Osteocyte (in vitro differentiated cells): ENCODE data around the gene EYA2. TPM values are rescaled to one million over a fixed set of nuclear protein-coding genes. Genes with fewer than 3 reads are reported as not detected.

Source experiments
- DNase-seq: peaks from one replicate; pipeline ENCODE4 v3.0.0; 2021; ENCODE audit warnings: mixed read lengths; ENCODE audit not compliant: unreplicated experiment; ENCODE audit errors: extremely low spot score
- H3K27ac Mint-ChIP-seq: one replicate; pipeline ENCODE4 v1.8.0; 2021; ENCODE audit warnings: mild to moderate bottlenecking, mixed read lengths; ENCODE audit not compliant: unreplicated experiment
- H3K27me3 Mint-ChIP-seq: one replicate; pipeline ENCODE4 v1.8.0; 2021; ENCODE audit warnings: mixed read lengths; ENCODE audit not compliant: unreplicated experiment
- H3K36me3 Mint-ChIP-seq: one replicate; pipeline ENCODE4 v1.8.0; 2021; ENCODE audit warnings: mixed read lengths; ENCODE audit not compliant: unreplicated experiment
- H3K4me1 Mint-ChIP-seq: one replicate; pipeline ENCODE4 v1.8.0; 2021; ENCODE audit warnings: mixed read lengths; ENCODE audit not compliant: unreplicated experiment
- H3K4me3 Mint-ChIP-seq: one replicate; pipeline ENCODE4 v1.8.0; 2021; ENCODE audit warnings: mild to moderate bottlenecking, moderate library complexity, mixed read lengths; ENCODE audit not compliant: unreplicated experiment
- H3K9me3 Mint-ChIP-seq: one replicate; pipeline ENCODE4 v1.8.0; 2021; ENCODE audit warnings: mixed read lengths; ENCODE audit not compliant: unreplicated experiment
- total RNA-seq: library from RNA; stranded (reverse); gene quantifications from 2 replicates; pipeline ENCODE4 v1.2.1, GENCODE V29; 2021
- TF ChIP-seq, protein P1 (sequence below): fragments of 200-600 bp; sonication (generic); IDR thresholded peaks from 2 replicates; pipeline ENCODE4 v1.5.0; 2021; ENCODE audit warnings: antibody characterized with exemption, mild to moderate bottlenecking, moderate library complexity

Gene EYA2
- total RNA-seq, 1 donor from 2014 or later = not detected

DNA sequence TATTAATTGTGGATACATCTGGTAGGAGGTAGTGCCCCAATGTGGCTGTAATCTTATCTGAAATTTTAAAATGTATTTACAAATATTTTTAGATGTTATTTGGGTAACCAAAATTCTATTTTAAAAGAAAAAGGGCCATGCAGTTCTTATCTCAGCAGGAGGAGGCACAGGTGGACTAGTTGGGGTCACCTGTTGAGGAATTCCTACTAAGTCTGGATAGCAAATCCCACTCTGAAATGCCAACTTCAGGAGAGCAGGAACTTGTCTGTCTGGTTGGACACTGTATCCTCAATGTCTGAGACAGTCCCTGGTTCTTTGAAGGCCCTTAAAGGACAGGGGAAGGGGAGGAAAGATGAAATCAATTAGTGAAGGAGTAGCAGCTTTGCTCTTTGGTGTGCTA is 82.6 kb downstream of the EYA2 start:
- Mint-ChIP-seq H3K36me3 (no peaks in the 10 kb centered on the region), H3K4me1 (no peaks in the 10 kb centered on the region), H3K4me3 (no peak overlapping the region), H3K27ac (no peak overlapping the region), H3K9me3 (peaks cover 3% of the 10 kb centered on the region), H3K27me3 (peaks cover 63% of the 10 kb centered on the region)
- TF ChIP-seq, protein P1, sequence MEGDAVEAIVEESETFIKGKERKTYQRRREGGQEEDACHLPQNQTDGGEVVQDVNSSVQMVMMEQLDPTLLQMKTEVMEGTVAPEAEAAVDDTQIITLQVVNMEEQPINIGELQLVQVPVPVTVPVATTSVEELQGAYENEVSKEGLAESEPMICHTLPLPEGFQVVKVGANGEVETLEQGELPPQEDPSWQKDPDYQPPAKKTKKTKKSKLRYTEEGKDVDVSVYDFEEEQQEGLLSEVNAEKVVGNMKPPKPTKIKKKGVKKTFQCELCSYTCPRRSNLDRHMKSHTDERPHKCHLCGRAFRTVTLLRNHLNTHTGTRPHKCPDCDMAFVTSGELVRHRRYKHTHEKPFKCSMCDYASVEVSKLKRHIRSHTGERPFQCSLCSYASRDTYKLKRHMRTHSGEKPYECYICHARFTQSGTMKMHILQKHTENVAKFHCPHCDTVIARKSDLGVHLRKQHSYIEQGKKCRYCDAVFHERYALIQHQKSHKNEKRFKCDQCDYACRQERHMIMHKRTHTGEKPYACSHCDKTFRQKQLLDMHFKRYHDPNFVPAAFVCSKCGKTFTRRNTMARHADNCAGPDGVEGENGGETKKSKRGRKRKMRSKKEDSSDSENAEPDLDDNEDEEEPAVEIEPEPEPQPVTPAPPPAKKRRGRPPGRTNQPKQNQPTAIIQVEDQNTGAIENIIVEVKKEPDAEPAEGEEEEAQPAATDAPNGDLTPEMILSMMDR = no peak
- no peak for DNase-seq

DNA sequence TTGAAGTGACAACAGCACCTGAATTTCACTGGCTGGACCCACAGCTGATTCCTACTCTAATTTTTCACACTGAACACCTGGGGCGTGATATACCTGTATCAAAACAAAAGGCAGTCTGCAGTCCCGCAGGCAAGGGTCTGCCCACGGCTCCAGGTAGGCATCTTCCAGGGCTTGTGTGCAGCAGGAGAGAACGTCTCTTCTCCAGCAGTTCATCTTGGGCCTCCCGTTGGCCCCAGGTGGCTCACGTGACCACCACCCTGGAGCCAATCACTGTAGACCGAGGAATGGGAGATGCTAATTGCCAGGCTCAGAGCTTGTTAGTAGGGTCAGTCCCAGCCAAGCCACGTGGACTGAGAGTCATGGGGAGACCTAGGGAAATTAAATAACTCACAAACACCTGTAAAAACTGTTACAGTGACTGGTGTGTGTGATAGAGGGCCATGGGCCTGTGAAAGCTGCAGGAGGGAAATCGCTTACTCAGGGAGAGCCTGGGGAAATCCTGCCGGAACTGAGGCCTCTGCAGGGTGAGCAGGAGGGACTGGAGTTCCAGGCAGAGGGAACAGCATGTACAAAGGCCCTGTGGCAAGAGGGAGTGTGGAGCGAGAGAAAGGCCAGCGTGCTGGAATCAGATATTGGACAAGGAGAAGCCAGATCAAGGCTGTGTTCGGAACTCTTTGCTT is 83.4 kb downstream of the EYA2 start:
- Mint-ChIP-seq H3K27ac (no peak overlapping the region), H3K36me3 (no peaks in the 10 kb centered on the region), H3K9me3 (peaks cover 7% of the 10 kb centered on the region), H3K27me3 (peaks cover 60% of the 10 kb centered on the region), H3K4me3 (no peak overlapping the region), H3K4me1 (no peaks in the 10 kb centered on the region)
- TF ChIP-seq, protein P1 = no peak
- no peak for DNase-seq

DNA sequence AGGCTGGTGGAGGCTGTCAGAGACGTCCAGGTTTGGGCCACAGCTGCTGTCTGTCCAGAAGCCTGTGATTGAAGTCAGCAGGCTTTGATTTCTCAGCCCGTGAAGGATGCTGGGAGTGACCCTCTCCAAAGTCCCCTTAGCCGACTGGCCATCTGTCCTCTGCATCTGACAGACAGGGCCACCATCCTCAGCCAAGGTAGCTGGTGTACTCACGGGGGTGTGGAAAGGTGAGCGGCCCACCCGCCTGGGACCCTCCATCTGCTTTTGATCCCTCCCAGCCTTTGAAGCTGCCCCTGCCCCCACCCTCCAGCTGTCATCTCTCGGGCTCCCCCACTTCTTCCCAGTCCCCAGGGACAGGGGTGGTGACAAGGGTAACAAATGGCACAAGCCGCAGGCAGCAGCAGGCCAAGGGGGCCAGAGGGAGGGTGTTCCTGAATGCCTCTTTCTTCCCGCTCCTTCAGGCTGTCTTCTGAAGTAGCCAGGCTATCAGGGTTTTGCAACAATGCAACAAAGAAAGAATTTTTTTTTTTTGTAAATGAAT is 84.4 kb downstream of the EYA2 start:
- Mint-ChIP-seq H3K4me1 (no peaks in the 10 kb centered on the region), H3K27me3 (peaks cover 59% of the 10 kb centered on the region), H3K4me3 (no peak overlapping the region), H3K27ac (no peak overlapping the region), H3K9me3 (peaks cover 15% of the 10 kb centered on the region), H3K36me3 (no peaks in the 10 kb centered on the region)
- TF ChIP-seq, protein P1 = no peak
- no peak for DNase-seq

DNA sequence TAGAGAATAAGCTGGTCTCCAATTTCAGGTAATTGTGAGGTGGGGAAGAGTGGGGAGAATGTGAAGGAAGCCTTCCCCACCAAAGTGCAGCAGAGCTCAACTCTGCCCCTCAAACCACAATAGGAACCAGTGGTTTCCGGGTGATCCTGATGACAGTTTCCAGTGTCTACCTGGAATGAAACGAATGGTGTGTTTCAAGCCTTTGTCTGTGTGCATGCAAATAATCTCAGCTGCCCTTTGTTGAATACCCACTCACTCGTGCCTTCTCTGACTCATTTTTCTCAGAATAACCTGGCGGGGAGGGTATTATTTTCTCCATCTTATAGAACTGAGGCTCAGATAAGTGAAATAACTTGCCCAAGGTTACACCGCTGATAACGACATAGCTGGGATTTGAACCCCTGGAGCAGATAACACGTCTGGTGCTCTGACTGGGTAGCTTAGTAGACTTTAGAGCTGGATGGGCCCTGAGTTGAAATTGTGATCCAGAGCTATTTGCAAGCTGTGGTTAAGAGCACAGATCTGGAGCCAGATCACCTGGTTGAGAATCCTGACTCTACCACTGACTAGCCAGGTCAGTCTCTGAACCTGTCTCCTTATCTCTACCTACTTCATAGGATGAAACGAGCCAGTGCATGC is 85.1 kb downstream of the EYA2 start:
- H3K4me1 Mint-ChIP-seq = no peaks in the 10 kb centered on the region
- no peak overlapping the region for H3K27ac Mint-ChIP-seq
- H3K27me3 Mint-ChIP-seq = peaks cover 57% of the 10 kb centered on the region
- H3K9me3 Mint-ChIP-seq = peaks cover 15% of the 10 kb centered on the region
- H3K36me3 Mint-ChIP-seq = no peaks in the 10 kb centered on the region
- TF ChIP-seq, protein P1 = no peak
- no peak overlapping the region for H3K4me3 Mint-ChIP-seq
- DNase-seq = no peak

DNA sequence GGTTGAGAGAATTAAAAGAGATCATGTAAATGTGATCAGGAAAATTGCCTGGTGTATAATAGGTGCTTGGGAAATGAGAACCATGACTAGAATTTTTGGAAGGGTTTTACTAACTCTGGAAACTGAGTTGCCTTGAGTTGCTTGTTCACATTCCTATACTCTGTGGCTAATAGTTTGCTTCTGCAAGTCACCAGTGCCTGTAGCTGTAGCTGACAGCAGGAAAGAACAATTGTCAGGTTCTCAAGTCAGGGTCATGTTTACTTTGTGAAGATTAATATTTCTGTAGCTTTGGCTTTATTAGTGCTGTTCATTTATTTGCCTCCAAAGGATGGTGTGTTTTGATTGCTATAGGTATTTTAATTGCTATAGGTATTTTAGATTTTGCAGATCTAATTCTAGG is 86.5 kb downstream of the EYA2 start:
- Mint-ChIP-seq H3K27ac (no peak overlapping the region), H3K27me3 (peaks cover 60% of the 10 kb centered on the region), H3K4me3 (no peak overlapping the region), H3K9me3 (peaks cover 15% of the 10 kb centered on the region), H3K36me3 (no peaks in the 10 kb centered on the region), H3K4me1 (no peaks in the 10 kb centered on the region)
- TF ChIP-seq, protein P1 = no peak
- DNase-seq = no peak
